Sigmoid colon (tissue), 7 donors: ENCODE data around the gene EFR3B. TPM values are rescaled to one million over a fixed set of nuclear protein-coding genes. Genes with fewer than 3 reads are reported as not detected.

ENCODE experiments used
- DNase-seq: peaks from one replicate; pipeline ENCODE4 v3.0.0-alpha.2; 2019
- H3K27ac ChIP-seq, 4 donors: fragments of 200-600 bp; sonication (generic); one replicate each; pipeline ENCODE4 v1.5.1; 2016 to 2019; ENCODE audit warnings: mild to moderate bottlenecking in 1 of 4
- H3K27me3 ChIP-seq, 3 donors: fragments of 200-600 bp; sonication (generic); one replicate each; pipeline ENCODE4 v1.5.1; 2019; ENCODE audit warnings: mild to moderate bottlenecking in 1 of 3
- H3K36me3 ChIP-seq, 4 donors: fragments of 200-600 bp; sonication (generic); one replicate each; pipeline ENCODE4 v1.5.1; 2016 to 2019
- H3K4me1 ChIP-seq, 4 donors: fragments of 200-600 bp; sonication (generic); one replicate each; pipeline ENCODE4 v1.5.1; 2017 to 2019
- H3K4me3 ChIP-seq, 4 donors: fragments of 200-600 bp; sonication (generic); one replicate each; pipeline ENCODE4 v1.5.1; 2017 to 2019; ENCODE audit warnings: mild to moderate bottlenecking in 2 of 4, moderate library complexity in 1 of 4
- H3K9me3 ChIP-seq, 4 donors: fragments of 200-600 bp in 3 of 4; sonication (generic) in 3 of 4; one replicate each; pipeline versions ENCODE4 v1.5.1 to v1.6.1; 2013 to 2019
- EP300 ChIP-seq, 4 donors: sonication (generic); formaldehyde crosslinking; IDR thresholded peaks; one replicate each; pipeline ENCODE4 v1.6.1; 2017; ENCODE audit warnings: antibody characterized with exemption in 4 of 4
- POLR2A ChIP-seq, 2 donors: fragments of 450-650 bp; IDR thresholded peaks; one replicate each; pipeline ENCODE4 v1.6.1; 2016; ENCODE audit warnings: antibody characterized with exemption in 2 of 2, mild to moderate bottlenecking in 2 of 2, moderate library complexity in 2 of 2
- POLR2AphosphoS5 ChIP-seq, 4 donors: sonication (generic); formaldehyde crosslinking; IDR thresholded peaks; one replicate each; pipeline ENCODE4 v1.6.1; 2017; ENCODE audit warnings: antibody characterized with exemption in 4 of 4
- WGBS, 2 donors: extraction: QIAGEN DNeasy Blood & Tissue Kit; methylation state at CpG; one replicate each; pipeline ENCODE4 v1.1.7; 2013; 5-methylcytosine and 5-hydroxymethylcytosine counted together
- intact Hi-C: fragments of 100-400 bp; cut with DNase I; formaldehyde crosslinking; loops from one replicate; pipeline ENCODE4 v1.15.1; 2023
- polyA plus RNA-seq, 3 donors: library from polyadenylated mRNA; stranded (reverse); fragments of 200-250 nt; gene quantifications; one replicate each; pipeline ENCODE4 v1.2.3, GENCODE V29; 2013
- total RNA-seq, 4 donors: library from RNA; depleted of rRNA; stranded (reverse); fragments of >200 nt; gene quantifications; one replicate each; pipeline ENCODE4 v1.1.0, GENCODE V29; 2016
- TF ChIP-seq, protein P1 (sequence below), 4 experiments: fragments of 450-650 bp in 3 of 4; fragments of 200-600 bp in 1 of 4; IDR thresholded peaks; one replicate each; pipeline ENCODE4 v1.5.1; 2016 to 2019; ENCODE audit warnings: antibody characterized with exemption in 4 of 4, mild to moderate bottlenecking in 3 of 4, moderate library complexity in 2 of 4
- donor health status: healthy with polysubstance abuse.
- donor health status: Bipolar disorder and iron deficiency.
- donor health status: healthy.

The EFR3B gene
- total and polyA plus RNA-seq, 7 donors, result under 0.01 to 1.9 (median 0.50) TPM

DNA sequence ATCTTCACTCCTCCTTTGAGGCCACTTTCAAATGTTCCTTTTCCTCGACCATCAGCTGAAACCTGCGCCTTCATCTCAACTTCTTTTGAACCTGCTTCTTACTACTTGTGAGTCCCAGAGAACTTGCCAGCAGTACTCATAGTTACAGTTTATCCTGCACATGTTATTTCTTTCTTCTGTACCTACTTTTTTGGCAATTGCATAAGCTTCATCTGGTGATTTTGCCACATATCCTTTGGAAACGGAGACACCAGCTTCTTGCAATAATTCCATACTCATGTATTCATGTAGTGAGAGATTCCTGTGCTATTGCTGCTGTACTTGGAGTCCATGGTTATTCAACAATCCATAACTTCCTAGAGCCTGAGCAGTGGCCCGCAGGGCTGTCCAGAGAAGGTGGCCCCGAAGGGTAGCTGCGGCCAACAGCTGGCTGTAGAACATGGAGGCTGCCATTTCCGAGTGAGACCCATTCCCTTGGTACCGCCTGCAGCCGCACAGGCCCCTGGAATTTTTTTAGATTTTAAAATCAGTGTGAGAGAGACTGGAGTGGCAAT is 39.4 kb downstream of the EFR3B start:
- H3K4me1 ChIP-seq, result peaks cover 0 to 15% (median 12%) of the 10 kb centered on the region in 4 donors
- H3K27me3 ChIP-seq, result no peaks in the 10 kb centered on the region
- no peak for DNase-seq
- no peak overlapping the region for H3K4me3 ChIP-seq
- H3K27ac ChIP-seq, result no peak overlapping the region
- TF ChIP-seq, protein P1, sequence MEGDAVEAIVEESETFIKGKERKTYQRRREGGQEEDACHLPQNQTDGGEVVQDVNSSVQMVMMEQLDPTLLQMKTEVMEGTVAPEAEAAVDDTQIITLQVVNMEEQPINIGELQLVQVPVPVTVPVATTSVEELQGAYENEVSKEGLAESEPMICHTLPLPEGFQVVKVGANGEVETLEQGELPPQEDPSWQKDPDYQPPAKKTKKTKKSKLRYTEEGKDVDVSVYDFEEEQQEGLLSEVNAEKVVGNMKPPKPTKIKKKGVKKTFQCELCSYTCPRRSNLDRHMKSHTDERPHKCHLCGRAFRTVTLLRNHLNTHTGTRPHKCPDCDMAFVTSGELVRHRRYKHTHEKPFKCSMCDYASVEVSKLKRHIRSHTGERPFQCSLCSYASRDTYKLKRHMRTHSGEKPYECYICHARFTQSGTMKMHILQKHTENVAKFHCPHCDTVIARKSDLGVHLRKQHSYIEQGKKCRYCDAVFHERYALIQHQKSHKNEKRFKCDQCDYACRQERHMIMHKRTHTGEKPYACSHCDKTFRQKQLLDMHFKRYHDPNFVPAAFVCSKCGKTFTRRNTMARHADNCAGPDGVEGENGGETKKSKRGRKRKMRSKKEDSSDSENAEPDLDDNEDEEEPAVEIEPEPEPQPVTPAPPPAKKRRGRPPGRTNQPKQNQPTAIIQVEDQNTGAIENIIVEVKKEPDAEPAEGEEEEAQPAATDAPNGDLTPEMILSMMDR (IDR thresholded peaks at IDR 0.05), result no peak
- TF ChIP-seq POLR2AphosphoS5 (IDR thresholded peaks at IDR 0.05), result no peak
- no peak for TF ChIP-seq EP300 (IDR thresholded peaks at IDR 0.05)
- no peak for TF ChIP-seq POLR2A (IDR thresholded peaks at IDR 0.05)
- H3K9me3 ChIP-seq, result no peaks in the 10 kb centered on the region
- intact Hi-C loops, result no loop called here
- 94 to 96% methylated on average over 9 of the region's 9 CpGs for WGBS, 2 donors
- H3K36me3 ChIP-seq, result no peaks in the 10 kb centered on the region

DNA sequence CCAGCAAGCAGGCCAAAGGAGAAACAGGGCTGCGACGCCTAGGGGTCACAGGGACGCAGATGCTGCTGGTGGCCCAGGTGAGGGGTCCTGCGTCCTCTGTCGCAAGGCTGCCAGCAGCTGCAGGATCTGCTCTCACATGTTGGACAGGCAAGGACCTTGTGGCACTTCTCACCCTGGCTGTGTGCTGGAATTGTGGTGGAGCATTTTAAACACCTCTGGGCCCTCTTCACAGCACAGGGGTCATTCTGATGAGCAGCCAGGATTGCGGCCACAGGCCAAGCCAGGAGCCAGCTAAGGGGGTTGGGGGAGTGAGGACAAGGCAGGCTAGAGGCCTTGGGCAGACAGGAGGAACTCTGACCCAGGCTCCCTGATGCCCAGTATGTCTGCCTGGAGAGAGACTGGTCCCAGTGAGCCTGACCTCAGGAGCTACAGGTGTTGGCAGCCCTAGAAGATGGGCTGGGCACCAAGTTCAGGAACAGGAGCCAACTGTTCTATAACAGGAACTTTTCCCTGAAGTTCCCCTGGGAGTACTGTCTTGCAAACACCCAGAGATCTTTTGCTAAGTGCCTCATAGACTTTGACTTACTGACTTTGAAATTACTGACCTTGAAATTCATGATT is 40.2 kb downstream of the EFR3B start:
- H3K4me3 ChIP-seq, result no peak overlapping the region
- no peak overlapping the region for H3K27ac ChIP-seq
- DNase-seq, result no peak
- TF ChIP-seq POLR2AphosphoS5 (IDR thresholded peaks at IDR 0.05), result no peak
- WGBS, 2 donors, result 98% methylated on average over 6 of the region's 6 CpGs
- H3K9me3 ChIP-seq, result no peaks in the 10 kb centered on the region
- H3K36me3 ChIP-seq, result no peaks in the 10 kb centered on the region
- H3K4me1 ChIP-seq, result peaks cover 0 to 15% (median 12%) of the 10 kb centered on the region in 4 donors
- no peaks in the 10 kb centered on the region for H3K27me3 ChIP-seq
- intact Hi-C loops, result no loop called here

DNA sequence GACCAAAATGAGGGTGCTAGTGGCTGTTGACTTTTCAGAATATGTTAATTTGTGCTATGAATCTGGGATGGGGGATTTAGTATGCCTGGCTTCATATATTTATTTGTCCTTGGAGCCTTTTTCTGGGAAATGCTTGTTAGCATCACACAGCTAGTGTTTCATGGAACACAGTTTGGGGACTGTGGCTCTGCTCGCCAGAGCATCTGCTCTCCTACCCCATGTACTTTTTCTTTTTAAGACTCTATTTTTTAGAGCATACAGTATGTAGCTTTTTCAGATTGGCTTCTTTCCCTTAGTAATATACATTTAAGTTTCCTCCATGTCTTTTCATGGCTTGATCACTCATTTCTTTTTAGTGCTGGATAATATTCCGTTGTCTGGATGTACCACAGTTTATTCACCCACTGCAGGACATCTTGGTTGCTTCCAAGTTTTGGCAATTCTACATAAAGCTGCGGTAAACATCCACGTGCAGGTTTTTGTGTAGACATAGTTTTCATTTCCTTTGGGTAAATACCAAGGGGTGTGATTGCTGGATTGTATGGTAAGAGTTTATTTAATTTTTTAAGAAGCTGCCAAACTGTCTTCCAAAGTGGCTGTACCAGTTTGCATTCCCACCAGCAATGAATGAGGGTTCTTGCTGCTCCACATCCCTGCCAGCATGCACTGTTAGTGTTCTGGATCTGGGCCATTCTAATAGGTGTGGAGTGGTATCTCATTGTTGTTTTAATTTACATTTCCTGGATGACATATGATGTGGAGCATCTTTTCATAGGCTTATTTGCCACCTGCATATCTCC is 44.1 kb downstream of the EFR3B start:
- intact Hi-C loops, result no loop called here
- 82 to 90% methylated on average over 4 of the region's 4 CpGs for WGBS, 2 donors
- no peaks in the 10 kb centered on the region for H3K36me3 ChIP-seq
- TF ChIP-seq POLR2A (IDR thresholded peaks at IDR 0.05) (no peak), EP300 (IDR thresholded peaks at IDR 0.05) (no peak), POLR2AphosphoS5 (IDR thresholded peaks at IDR 0.05) (no peak)
- TF ChIP-seq, protein P1 (IDR thresholded peaks at IDR 0.05), result no peak
- no peaks in the 10 kb centered on the region for H3K9me3 ChIP-seq
- H3K4me3 ChIP-seq, result no peak overlapping the region
- no peaks in the 10 kb centered on the region for H3K27me3 ChIP-seq
- DNase-seq, result no peak
- no peak overlapping the region for H3K27ac ChIP-seq
- H3K4me1 ChIP-seq, result no peaks in the 10 kb centered on the region

DNA sequence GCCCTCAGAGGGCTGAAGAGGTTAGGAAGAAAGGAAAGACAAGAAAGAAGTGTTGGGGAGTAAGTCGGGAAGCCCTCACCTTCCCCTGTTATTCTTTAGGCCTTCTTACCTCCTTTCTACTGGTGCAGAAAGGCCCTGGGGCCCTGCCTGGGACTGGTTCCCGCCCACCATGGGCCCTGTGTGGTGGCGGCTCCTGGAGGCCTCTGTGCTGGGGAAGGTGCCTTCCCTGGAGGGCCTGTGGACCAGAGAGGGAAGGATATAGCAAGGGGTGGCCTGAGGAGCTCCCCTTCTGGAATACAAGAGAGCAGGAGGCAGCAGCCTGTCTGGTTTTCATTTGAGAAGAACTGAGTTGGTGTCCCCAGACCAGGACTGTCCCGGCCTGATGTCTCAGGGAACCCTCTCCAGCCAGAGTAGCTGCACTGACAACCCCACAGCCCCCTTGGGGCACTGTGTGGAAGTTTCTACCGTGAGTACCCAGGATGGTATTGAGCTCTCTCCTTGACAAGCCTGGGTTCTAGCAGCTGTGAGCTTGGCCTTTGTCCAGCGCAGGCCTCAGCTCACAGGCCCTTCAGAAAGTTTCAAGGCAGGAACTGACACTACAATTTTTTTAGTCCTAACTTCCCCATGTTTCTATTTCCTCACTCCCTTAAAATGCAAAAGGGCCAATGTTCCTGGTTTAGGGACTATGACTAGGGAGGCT is 47.1 kb downstream of the EFR3B start:
- DNase-seq, result no peak
- H3K27me3 ChIP-seq, result no peaks in the 10 kb centered on the region
- H3K4me3 ChIP-seq, result no peak overlapping the region
- no peak overlapping the region for H3K27ac ChIP-seq
- no peaks in the 10 kb centered on the region for H3K4me1 ChIP-seq
- H3K36me3 ChIP-seq, result no peaks in the 10 kb centered on the region
- TF ChIP-seq POLR2A (IDR thresholded peaks at IDR 0.05), result no peak
- TF ChIP-seq POLR2AphosphoS5 (IDR thresholded peaks at IDR 0.05), result no peak
- no peak for TF ChIP-seq EP300 (IDR thresholded peaks at IDR 0.05)
- TF ChIP-seq, protein P1 (IDR thresholded peaks at IDR 0.05), result no peak
- WGBS, 2 donors, result 80 to 89% methylated on average over 6 of the region's 6 CpGs
- no peaks in the 10 kb centered on the region for H3K9me3 ChIP-seq
- intact Hi-C loops, result no loop called here
